Measurements from ENCODE around the gene DONSON. TPM values are rescaled to one million over a fixed set of nuclear protein-coding genes. Genes with fewer than 3 reads are reported as not detected.

The DONSON gene
- total RNA-seq, 1 donor from 2014 or later = 19.0 TPM

- no peaks in the 10 kb centered on the region for H3K4me1 Mint-ChIP-seq (ENCODE audit: unreplicated experiment)
- no peak for DNase-seq (ENCODE audit: extremely low spot score, unreplicated experiment)
- no peak overlapping the region for H3K4me3 Mint-ChIP-seq (ENCODE audit: unreplicated experiment)
- TF ChIP-seq CTCF (IDR thresholded peaks at IDR 0.05) = no peak
- peaks cover 55% of the 10 kb centered on the region for H3K36me3 Mint-ChIP-seq (ENCODE audit: unreplicated experiment)
- H3K9me3 Mint-ChIP-seq (ENCODE audit: unreplicated experiment) = no peaks in the 10 kb centered on the region
- H3K27ac Mint-ChIP-seq (ENCODE audit: unreplicated experiment) = no peak overlapping the region
- no peaks in the 10 kb centered on the region for H3K27me3 Mint-ChIP-seq (ENCODE audit: unreplicated experiment)
Measured at GRCh38 chr21:33531007-33531406, 57.5 kb downstream of the DONSON start.

Other genes starting within 250 kb of the DONSON start
- gene IFNGR2, start 185.3 kb downstream of the DONSON start, total RNA-seq = 55.4 and 55.6 TPM in 2 replicates
- gene TMEM50B, start 108.7 kb downstream of the DONSON start, total RNA-seq = 44.0 and 47.9 TPM in 2 replicates
- 2.1 and 2.7 TPM in 2 replicates for gene DNAJC28, start 97.0 kb downstream of the DONSON start, total RNA-seq
- 66.8 and 79.1 TPM in 2 replicates for gene GART, start 46.6 kb downstream of the DONSON start, total RNA-seq
- gene SON, start 45.6 kb downstream of the DONSON start, total RNA-seq = 249 and 271 TPM in 2 replicates
- 43.6 and 48.2 TPM in 2 replicates for gene CRYZL1, start 53.1 kb upstream of the DONSON start, total RNA-seq
- gene ITSN1, start 53.8 kb upstream of the DONSON start, total RNA-seq = 44.0 and 49.9 TPM in 2 replicates

Data from osteocyte (in vitro differentiated cells).